Lower lobe of right lung (tissue), 2 donors: ENCODE measurements around the gene ZNF335. TPM values are rescaled to one million over a fixed set of nuclear protein-coding genes. Genes with fewer than 3 reads are reported as not detected.
A peak's percentile ranks its signal among the peaks of the same experiment; 100 is the strongest.

ENCODE experiments used
- ATAC-seq, 2 donors: fragments of 200-7000 bp; cut with Tn5 transposase; one replicate each; pipeline ENCODE4 v1.9.1; 2020 to 2022; ENCODE audit warnings: mild to moderate bottlenecking in 2 of 2, moderate library complexity in 2 of 2
- DNase-seq: peaks from one replicate; pipeline ENCODE4 v3.0.0-alpha.2; 2020
- H3K27ac ChIP-seq: fragments of 200-600 bp; one replicate; pipeline ENCODE4 v1.8.0; 2022
- H3K27me3 ChIP-seq: fragments of 200-600 bp; one replicate; pipeline ENCODE4 v1.8.0; 2022; ENCODE audit warnings: low read depth
- H3K36me3 ChIP-seq: fragments of 200-600 bp; one replicate; pipeline ENCODE4 v1.8.0; 2022; ENCODE audit warnings: mild to moderate bottlenecking
- H3K4me1 ChIP-seq: fragments of 200-600 bp; one replicate; pipeline ENCODE4 v1.8.0; 2022
- H3K4me3 ChIP-seq: fragments of 200-600 bp; one replicate; pipeline ENCODE4 v1.8.0; 2022; ENCODE audit warnings: mild to moderate bottlenecking
- H3K9me3 ChIP-seq: fragments of 200-600 bp; one replicate; pipeline ENCODE4 v1.8.0; 2022
- intact Hi-C: fragments of 100-400 bp; cut with DNase I; formaldehyde crosslinking; loops from one replicate; pipeline ENCODE4 v1.11.0; 2022
- total RNA-seq: library from RNA; stranded (reverse); fragmentation: NEBNext Ultra II Directional; extraction: Animal tissue kit (Norgen Biotek cat#: 25700); gene quantifications from one replicate; pipeline ENCODE4 v1.2.1, GENCODE V29; 2021
- TF ChIP-seq, protein P1 (sequence below): fragments of 200-600 bp; IDR thresholded peaks from one replicate; pipeline ENCODE4 v1.8.0; 2022; ENCODE audit warnings: antibody characterized with exemption, mild to moderate bottlenecking
- donor health status: DM: no; HTN: yes; CAD: no; lungs with severe emphysema.

ZNF335 gene
- total RNA-seq, 1 donor from 2014 or later = 20.4 TPM

DNA sequence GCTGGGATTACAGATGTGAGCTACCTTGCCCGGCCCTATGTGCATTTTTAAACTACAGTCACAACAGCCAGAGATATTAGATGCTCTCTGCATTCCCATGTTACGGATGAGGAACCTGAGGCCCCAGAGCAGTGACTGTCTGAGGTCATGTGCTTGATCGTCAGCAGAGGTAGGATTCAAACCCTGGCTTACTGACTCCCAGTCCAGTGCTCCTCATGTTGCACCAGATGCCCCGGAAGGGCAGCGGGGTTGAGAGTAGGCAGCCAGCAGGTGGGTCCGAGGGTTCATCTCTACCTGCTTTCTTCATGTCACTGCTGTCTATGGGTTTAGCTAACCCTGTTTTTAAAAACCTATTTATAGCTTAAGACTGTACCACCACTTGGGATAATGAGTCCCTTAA is 9.3 kb upstream of the ZNF335 start:
- Histone ChIP-seq H3K9me3 (no peaks in the 10 kb centered on the region), H3K4me3 (no peak overlapping the region), H3K36me3 (no peaks in the 10 kb centered on the region), H3K27me3 (no peaks in the 10 kb centered on the region), H3K27ac (no peak overlapping the region), H3K4me1 (no peaks in the 10 kb centered on the region)
- intact Hi-C loops = no loop called here
- ATAC-seq (no peak), DNase-seq (peak; percentile 11)
- TF ChIP-seq, protein P1, sequence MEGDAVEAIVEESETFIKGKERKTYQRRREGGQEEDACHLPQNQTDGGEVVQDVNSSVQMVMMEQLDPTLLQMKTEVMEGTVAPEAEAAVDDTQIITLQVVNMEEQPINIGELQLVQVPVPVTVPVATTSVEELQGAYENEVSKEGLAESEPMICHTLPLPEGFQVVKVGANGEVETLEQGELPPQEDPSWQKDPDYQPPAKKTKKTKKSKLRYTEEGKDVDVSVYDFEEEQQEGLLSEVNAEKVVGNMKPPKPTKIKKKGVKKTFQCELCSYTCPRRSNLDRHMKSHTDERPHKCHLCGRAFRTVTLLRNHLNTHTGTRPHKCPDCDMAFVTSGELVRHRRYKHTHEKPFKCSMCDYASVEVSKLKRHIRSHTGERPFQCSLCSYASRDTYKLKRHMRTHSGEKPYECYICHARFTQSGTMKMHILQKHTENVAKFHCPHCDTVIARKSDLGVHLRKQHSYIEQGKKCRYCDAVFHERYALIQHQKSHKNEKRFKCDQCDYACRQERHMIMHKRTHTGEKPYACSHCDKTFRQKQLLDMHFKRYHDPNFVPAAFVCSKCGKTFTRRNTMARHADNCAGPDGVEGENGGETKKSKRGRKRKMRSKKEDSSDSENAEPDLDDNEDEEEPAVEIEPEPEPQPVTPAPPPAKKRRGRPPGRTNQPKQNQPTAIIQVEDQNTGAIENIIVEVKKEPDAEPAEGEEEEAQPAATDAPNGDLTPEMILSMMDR = no peak

DNA sequence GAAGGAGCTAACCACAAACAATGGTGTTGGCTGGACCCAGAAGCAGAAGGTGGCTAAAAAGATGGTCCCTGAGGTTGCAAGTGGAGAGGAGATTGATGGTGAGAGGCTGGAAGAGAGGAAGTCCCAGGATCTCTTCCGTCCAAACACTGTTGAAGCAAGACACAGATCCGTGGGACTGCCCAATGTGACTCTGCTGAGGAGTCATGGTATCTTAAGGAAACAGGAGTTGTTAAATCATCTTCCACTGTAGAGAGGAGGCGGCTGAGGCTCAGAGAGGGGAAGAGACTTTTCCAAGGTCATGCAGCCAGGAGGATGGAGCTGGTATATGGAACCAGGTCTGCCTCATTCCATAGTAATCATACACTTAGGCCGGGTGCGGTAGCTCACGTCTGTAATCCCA is 4.1 kb upstream of the ZNF335 start:
- no peak for ATAC-seq
- H3K27ac ChIP-seq = no peak overlapping the region
- H3K27me3 ChIP-seq = no peaks in the 10 kb centered on the region
- no peaks in the 10 kb centered on the region for H3K36me3 ChIP-seq
- intact Hi-C loops = no loop called here
- peaks cover 7% of the 10 kb centered on the region for H3K4me1 ChIP-seq
- DNase-seq = no peak
- no peak overlapping the region for H3K4me3 ChIP-seq
- H3K9me3 ChIP-seq = no peaks in the 10 kb centered on the region
- TF ChIP-seq, protein P1 = no peak

DNA sequence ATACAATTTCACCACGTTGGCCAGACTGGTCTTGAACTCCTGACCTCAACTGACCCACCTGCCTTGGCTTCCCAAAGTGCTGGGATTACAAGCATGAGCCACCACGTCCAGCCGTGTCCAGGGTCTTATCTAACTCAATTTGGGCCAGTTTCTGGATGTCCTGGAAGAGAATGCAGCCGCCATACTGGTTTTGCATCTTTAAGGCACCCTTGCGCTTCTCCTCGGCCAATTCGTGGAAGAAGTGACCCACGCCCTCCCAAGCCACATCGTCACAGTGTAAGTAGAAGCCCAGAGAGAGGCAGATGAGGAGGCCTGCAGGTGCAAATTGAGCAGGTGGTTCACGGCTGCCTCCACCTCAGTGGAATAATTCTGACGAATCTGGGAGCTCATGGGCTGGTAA is 3.7 kb upstream of the ZNF335 start:
- Histone ChIP-seq H3K9me3 (no peaks in the 10 kb centered on the region), H3K36me3 (no peaks in the 10 kb centered on the region), H3K4me1 (peaks cover 11% of the 10 kb centered on the region), H3K4me3 (no peak overlapping the region), H3K27ac (no peak overlapping the region), H3K27me3 (no peaks in the 10 kb centered on the region)
- TF ChIP-seq, protein P1 = no peak
- intact Hi-C loops = no loop called here
- DNase-seq = no peak
- ATAC-seq = no peak

DNA sequence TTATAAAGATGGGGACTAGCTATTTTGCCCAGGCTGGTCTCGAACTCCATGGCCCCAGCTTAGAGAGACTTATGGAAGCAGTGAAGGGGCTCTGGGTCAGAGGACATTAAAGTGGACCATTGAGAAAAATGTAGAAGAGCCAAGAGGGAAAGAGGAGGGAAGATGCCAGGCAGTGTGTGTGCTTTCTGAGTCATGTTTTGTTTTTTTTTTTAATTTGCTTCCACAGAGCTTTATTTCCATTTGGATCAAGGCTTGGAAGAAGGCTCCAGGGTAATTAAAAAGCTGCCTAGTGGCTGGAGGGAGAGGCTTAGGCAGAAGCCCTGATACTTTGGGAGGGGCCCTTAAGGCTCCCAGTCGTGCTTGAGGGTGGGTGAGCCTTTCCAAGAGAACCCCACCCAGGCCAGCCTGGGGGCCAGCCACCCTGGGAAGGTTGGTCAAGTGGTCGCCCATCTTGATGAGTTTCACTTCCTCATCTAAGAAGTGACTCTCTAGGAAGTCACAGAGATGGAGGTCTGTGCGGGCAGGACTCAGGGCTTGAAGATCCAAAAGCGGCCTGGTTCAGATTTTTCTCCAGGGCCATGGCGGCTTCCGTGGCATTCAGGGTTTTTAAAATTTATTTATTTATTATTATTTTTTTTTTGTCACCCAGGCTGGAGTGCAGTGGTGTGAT is 3.0 kb upstream of the ZNF335 start:
- Histone ChIP-seq H3K4me3 (no peak overlapping the region), H3K27ac (no peak overlapping the region), H3K36me3 (no peaks in the 10 kb centered on the region), H3K4me1 (peaks cover 18% of the 10 kb centered on the region), H3K9me3 (no peaks in the 10 kb centered on the region), H3K27me3 (no peaks in the 10 kb centered on the region)
- ATAC-seq = no peak
- intact Hi-C loops = no loop called here
- DNase-seq = no peak
- TF ChIP-seq, protein P1 = no peak

DNA sequence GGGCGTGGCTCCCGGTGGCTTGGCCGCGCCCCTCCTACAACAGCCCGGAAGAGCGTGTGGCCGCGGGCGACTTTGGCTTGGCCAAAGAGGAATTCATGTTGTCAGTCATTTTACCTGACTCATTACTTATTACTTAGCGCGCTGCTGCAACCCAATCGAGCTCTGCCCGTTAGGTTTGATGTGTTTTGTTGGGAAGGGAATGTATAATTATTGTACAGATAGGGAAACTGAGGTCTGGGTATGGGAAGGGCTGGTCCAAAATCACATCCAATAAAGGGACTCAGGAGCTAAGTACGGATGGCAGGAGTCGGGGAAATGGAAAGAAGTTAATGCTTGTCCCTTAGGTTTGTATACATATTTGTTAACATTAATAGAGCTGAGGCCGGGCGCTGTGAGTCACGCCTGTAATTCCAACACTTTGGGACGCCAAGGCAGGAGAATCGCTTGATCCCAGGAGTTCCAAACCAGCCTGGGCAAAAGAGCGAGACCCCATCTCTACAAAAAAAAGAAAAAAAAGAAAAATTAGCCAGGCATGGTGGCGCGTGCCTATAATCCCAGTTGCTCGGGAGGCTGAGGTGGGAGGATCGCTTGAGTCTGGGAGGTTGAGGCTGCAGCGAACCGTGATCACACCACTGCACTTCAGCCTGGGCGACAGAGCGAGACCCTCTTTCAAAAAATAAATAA is 639 bp upstream of the ZNF335 start:
- H3K36me3 ChIP-seq = peaks cover 20% of the 10 kb centered on the region
- DNase-seq (peak; percentile 94), ATAC-seq (no peak)
- intact Hi-C loops = no loop called here
- H3K4me3 ChIP-seq = peak overlapping the region; percentile 98
- peaks cover 26% of the 10 kb centered on the region for H3K4me1 ChIP-seq
- H3K27me3 ChIP-seq = no peaks in the 10 kb centered on the region
- H3K9me3 ChIP-seq = no peaks in the 10 kb centered on the region
- H3K27ac ChIP-seq = peak overlapping the region; percentile 100
- TF ChIP-seq, protein P1 = no peak
